OCI-M2 (cell line): ENCODE results near the gene FRMD4A.

Source experiments
- DNase-seq: peaks from one replicate; lab custom pipeline; 2025; ENCODE audit not compliant: unreplicated experiment; lab: John Stamatoyannopoulos, UW

The FRMD4A gene

GRCh38 chr10:13892871-13893270, 437.9 kb downstream of the FRMD4A start:
- no peak for DNase-seq

- DNase-seq = no peak
Measured at GRCh38 chr10:13892001-13892491, 438.7 kb downstream of the FRMD4A start.

- DNase-seq = no peak
Measured at GRCh38 chr10:13891128-13892000, 439.4 kb downstream of the FRMD4A start.

- DNase-seq = no peak
Measured at GRCh38 chr10:13890233-13891127, 440.2 kb downstream of the FRMD4A start.

- DNase-seq = no peak
Measured at GRCh38 chr10:13887761-13888160, 443.0 kb downstream of the FRMD4A start.

GRCh38 chr10:13885238-13885990, 445.3 kb downstream of the FRMD4A start:
- DNase-seq = no peak

GRCh38 chr10:13883636-13884444, 446.9 kb downstream of the FRMD4A start:
- DNase-seq = no peak

GRCh38 chr10:13882119-13882711, 448.5 kb downstream of the FRMD4A start:
- no peak for DNase-seq

GRCh38 chr10:13880760-13881159, 450.0 kb downstream of the FRMD4A start:
- no peak for DNase-seq

- no peak for DNase-seq
Measured at GRCh38 chr10:13877154-13877909, 453.4 kb downstream of the FRMD4A start.

- no peak for DNase-seq
Measured at GRCh38 chr10:13873196-13873595, 457.5 kb downstream of the FRMD4A start.

GRCh38 chr10:13872411-13872810, 458.3 kb downstream of the FRMD4A start:
- DNase-seq = no peak

- no peak for DNase-seq
Measured at GRCh38 chr10:13871776-13872175, 458.9 kb downstream of the FRMD4A start.

- DNase-seq = no peak
Measured at GRCh38 chr10:13871011-13871410, 459.7 kb downstream of the FRMD4A start.

GRCh38 chr10:13869295-13869664, 461.4 kb downstream of the FRMD4A start:
- DNase-seq = no peak

GRCh38 chr10:13868528-13869294, 462.0 kb downstream of the FRMD4A start:
- DNase-seq = no peak

GRCh38 chr10:13867822-13868221, 462.9 kb downstream of the FRMD4A start:
- DNase-seq = no peak

- no peak for DNase-seq
Measured at GRCh38 chr10:13865758-13866491, 464.8 kb downstream of the FRMD4A start.
